Measurements from ENCODE around the gene NFYC. TPM values are rescaled to one million over a fixed set of nuclear protein-coding genes. Genes with fewer than 3 reads are reported as not detected.

Gene NFYC
- total and polyA plus RNA-seq, 2 of the 8 experiments (the other 6 are each of a cell fraction or from before 2014, with no cell fraction given) = 54.1 to 124 TPM

DNA sequence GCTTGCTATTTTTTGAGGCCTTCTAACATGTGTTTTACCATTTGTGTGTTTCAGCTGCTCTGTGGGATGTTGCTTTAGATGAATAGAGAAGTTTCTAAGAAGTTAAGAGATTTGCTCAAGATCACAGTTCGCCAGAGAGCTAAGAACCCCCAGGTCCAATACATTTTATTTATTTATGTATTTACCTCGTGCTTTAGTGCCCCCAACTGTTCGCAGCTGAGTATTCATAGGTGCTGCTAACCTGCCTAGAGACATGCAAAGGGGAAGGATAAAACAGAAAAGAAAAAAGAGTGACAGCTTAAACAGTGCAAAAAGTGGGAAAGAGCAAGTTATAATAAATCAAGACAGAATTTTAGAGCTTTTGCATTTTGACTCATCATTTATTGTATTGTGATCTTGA, 31.1 kb downstream of the NFYC start:
- no peak overlapping the region for H2BK5ac ChIP-seq (ENCODE audit: low read depth, low read length)
- no peak overlapping the region for H3K4me3 ChIP-seq (ENCODE audit: extremely low read depth in 1 of 4, insufficient read depth in 2 of 4, low read depth in 3 of 4, low read length in 4 of 4)
- H3K79me1 ChIP-seq (ENCODE audit: low read depth, low read length) = peaks cover 3% of the 10 kb centered on the region; the same call in 1 of the 2 replicates
- no peak overlapping the region for H2BK20ac ChIP-seq (ENCODE audit: low read length)
- no peak overlapping the region for H4K8ac ChIP-seq (ENCODE audit: extremely low read depth, insufficient read depth, low read length)
- peaks cover 0 to 6% (median 2%) of the 10 kb centered on the region in 4 experiments; a peak in 2 of 8 replicates for H3K36me3 ChIP-seq (ENCODE audit: control insufficient read depth in 2 of 4, insufficient read depth in 4 of 4, low read length in 3 of 4)
- no peak overlapping the region for H3K9ac ChIP-seq (replicated peaks in 1 of 4; ENCODE audit: extremely low read depth in 1 of 4, low read depth in 3 of 4, low read length in 3 of 4)
- no peak overlapping the region for H2BK120ac ChIP-seq (replicated peaks; ENCODE audit: low read depth, low read length)
- WGBS, 2 experiments (ENCODE audit: extremely low coverage in 1 of 2, insufficient coverage in 1 of 2, insufficient read length in 1 of 2, insufficient replicate concordance in 2 of 2, low coverage in 1 of 2, low lambda C conversion rate in 2 of 2, missing lambda C conversion rate in 1 of 2) = 83% methylated on average over 3 of the region's 3 CpGs; no CpG with 5 or more reads in 1 of the 2 experiments
- H4K5ac ChIP-seq (ENCODE audit: insufficient read length, low read depth, low read length) = no peak overlapping the region
- CTCF ChIA-PET (ENCODE audit: partially characterized antibody) = interaction anchor here (0.5 to 3.4 kb wide), 12 partner anchors 10 to 220 kb away, joined by 3 to 13 read pairs (median 4); partner anchors contain the start of gene NFYC
- no peaks in the 10 kb centered on the region; the same call in 1 of the 2 replicates for H3K23me2 ChIP-seq (ENCODE audit: low read depth, low read length)
- POLR2A ChIA-PET (ENCODE audit: partially characterized antibody) = interaction anchor here (0.7 to 2.9 kb wide), 8 partner anchors 9 to 38 kb away, joined by 3 to 15 read pairs (median 4); partner anchors contain the start of gene NFYC
- DNase-seq (ENCODE audit: low read depth in 1 of 2, low spot score in 2 of 2) (no peak), FAIRE-seq (no peak)
- H2BK12ac ChIP-seq (ENCODE audit: low read depth, low read length) = no peak overlapping the region
- no peaks in the 10 kb centered on the region for H4K20me1 ChIP-seq (replicated peaks in 1 of 2; ENCODE audit: control insufficient read depth in 1 of 2, insufficient read depth in 2 of 2, low read length in 2 of 2)
- peaks cover 0 to 86% of the 10 kb centered on the region in 2 experiments; a peak in 2 of 4 replicates for H3K79me2 ChIP-seq (ENCODE audit: control insufficient read depth in 1 of 2, insufficient read depth in 2 of 2, low read length in 2 of 2)
- H2BK15ac ChIP-seq (ENCODE audit: low read length) = no peak overlapping the region
- no peak overlapping the region for H3K27ac ChIP-seq (ENCODE audit: low read depth, low read length)
- no peak overlapping the region for H3K4ac ChIP-seq (replicated peaks; ENCODE audit: insufficient read length, low read depth, low read length)
- no peak overlapping the region for H2AFZ ChIP-seq (ENCODE audit: low read length)
- H4K91ac ChIP-seq (replicated peaks; ENCODE audit: insufficient read length, low read length) = no peak overlapping the region
- no peaks in the 10 kb centered on the region for H3K27me3 ChIP-seq (replicated peaks in 1 of 4; ENCODE audit: control insufficient read depth in 3 of 4, extremely low read depth in 1 of 4, insufficient read depth in 3 of 4, low read length in 3 of 4)
- H3K23ac ChIP-seq (ENCODE audit: insufficient read length) = no peak overlapping the region
- no peak overlapping the region for H3K18ac ChIP-seq (ENCODE audit: extremely low read depth, low read length)
- no peak overlapping the region for H2AK5ac ChIP-seq (ENCODE audit: low read depth, low read length)
- no peak overlapping the region for H3K14ac ChIP-seq (ENCODE audit: insufficient read length)
- H3K4me2 ChIP-seq (ENCODE audit: insufficient read depth in 1 of 2, low read depth in 2 of 2, low read length in 2 of 2) = no peak overlapping the region
- H3K56ac ChIP-seq (replicated peaks; ENCODE audit: insufficient read length, low read depth, low read length) = no peak overlapping the region
- no peaks in the 10 kb centered on the region for H3K4me1 ChIP-seq (replicated peaks in 1 of 4; ENCODE audit: control insufficient read depth in 3 of 4, insufficient read depth in 4 of 4, low read length in 3 of 4)
- 0 out of 4 replicates have a peak, but pooled peaks of 1 of the 2 experiments have one; percentile 9 for TF ChIP-seq RAD21 (IDR thresholded peaks at IDR 0.05 in 1 of 2, conservative IDR thresholded peaks at IDR 0.05 in 1 of 2; ENCODE audit: low read depth in 2 of 2, low read length in 2 of 2)
- TF ChIP-seq TEAD4 (IDR thresholded peaks at IDR 0.05; ENCODE audit: low read depth, low read length) = no peak
- no peaks in the 10 kb centered on the region for H3K9me3 ChIP-seq (ENCODE audit: insufficient read depth in 2 of 2, low read depth in 1 of 2, low read length in 1 of 2)
